NCI-H82 (cell line): ENCODE results near the gene ZNF529.

Experiments
- DNase-seq: peaks from one replicate; lab custom pipeline; 2025; lab: John Stamatoyannopoulos, UW

ZNF529 gene

GRCh38 chr19:36514012-36514612 is 59.0 kb downstream of the ZNF529 start:
- DNase-seq: no peak

- DNase-seq: no peak
Measured at GRCh38 chr19:36508325-36508724, 64.8 kb downstream of the ZNF529 start.

GRCh38 chr19:36501973-36502372 is 71.1 kb downstream of the ZNF529 start:
- no peak for DNase-seq

- no peak for DNase-seq
Measured at GRCh38 chr19:36497001-36497400, 76.1 kb downstream of the ZNF529 start.
